H9 (cell line): Measurements from ENCODE around the gene HECW1. TPM values are rescaled to one million over a fixed set of nuclear protein-coding genes. Genes with fewer than 3 reads are reported as not detected.

Experiments
- DNase-seq: peaks from one replicate; pipeline ENCODE4 v3.0.0-alpha.2; 2017
- H2AFZ ChIP-seq: one replicate; pipeline ENCODE4 v1.6.1; 2013; ENCODE audit warnings: mild to moderate bottlenecking, low read length, control low read depth, moderate library complexity
- H2AK5ac ChIP-seq: 2 replicates; pipeline ENCODE4 v1.6.1; 2013; ENCODE audit warnings: low read length, control low read depth, mixed read lengths; ENCODE audit not compliant: insufficient read length
- H2BK120ac ChIP-seq: one replicate; pipeline ENCODE4 v1.6.1; 2013; ENCODE audit warnings: low read depth, mild to moderate bottlenecking, low read length, control low read depth, inconsistent platforms; ENCODE audit not compliant: poor library complexity, severe bottlenecking
- H2BK12ac ChIP-seq: 2 replicates; pipeline ENCODE4 v1.6.1; 2013; ENCODE audit warnings: low read length, control low read depth, mixed read lengths, low read depth; ENCODE audit not compliant: insufficient read length
- H2BK15ac ChIP-seq: 2 replicates; pipeline ENCODE4 v1.6.1; 2013; ENCODE audit warnings: low read depth, low read length, control low read depth
- H2BK20ac ChIP-seq: one replicate; pipeline ENCODE4 v1.6.1; 2013; ENCODE audit warnings: low read depth, mild to moderate bottlenecking, low read length, control low read depth, inconsistent platforms; ENCODE audit not compliant: poor library complexity, severe bottlenecking
- H2BK5ac ChIP-seq: 2 replicates; pipeline ENCODE4 v1.6.1; 2013; ENCODE audit warnings: low read length, control low read depth, mixed read lengths; ENCODE audit not compliant: insufficient read length
- H3K14ac ChIP-seq: 2 replicates; pipeline ENCODE4 v1.6.1; 2013; ENCODE audit warnings: low read length, control low read depth; ENCODE audit not compliant: insufficient read depth
- H3K18ac ChIP-seq: 2 replicates; pipeline ENCODE4 v1.6.1; 2013; ENCODE audit warnings: low read depth, mild to moderate bottlenecking, mixed read lengths, low read length, control low read depth; ENCODE audit not compliant: insufficient read length
- H3K23ac ChIP-seq: 2 replicates; pipeline ENCODE4 v1.6.1; 2013; ENCODE audit warnings: low read length, control low read depth, mixed read lengths, low read depth; ENCODE audit not compliant: insufficient read length
- H3K23me2 ChIP-seq: 2 replicates; pipeline ENCODE4 v1.6.1; 2013; ENCODE audit warnings: low read depth, mild to moderate bottlenecking, mixed read lengths, low read length, control low read depth; ENCODE audit not compliant: insufficient read length, poor library complexity, severe bottlenecking
- H3K27ac ChIP-seq: 2 replicates; pipeline ENCODE4 v1.5.1; 2013; ENCODE audit warnings: low read length, control low read depth, mixed read lengths, low read depth; ENCODE audit not compliant: insufficient read length
- H3K27me3 ChIP-seq: 2 replicates; pipeline ENCODE4 v1.6.1; 2013; ENCODE audit warnings: low read length, control low read depth, inconsistent platforms; ENCODE audit not compliant: insufficient read depth
- H3K4ac ChIP-seq: 2 replicates; pipeline ENCODE4 v1.6.1; 2013; ENCODE audit warnings: low read depth, mild to moderate bottlenecking, control low read depth, inconsistent platforms, low read length, moderate library complexity
- H3K4me1 ChIP-seq: 2 replicates; pipeline ENCODE4 v1.6.1; 2013; ENCODE audit warnings: low read length, control low read depth, inconsistent platforms; ENCODE audit not compliant: insufficient read depth
- H3K4me2 ChIP-seq: 2 replicates; pipeline ENCODE4 v1.6.1; 2013; ENCODE audit warnings: low read length, control low read depth, mixed read lengths; ENCODE audit not compliant: insufficient read length, insufficient read depth
- H3K56ac ChIP-seq: 2 replicates; pipeline ENCODE4 v1.6.1; 2013; ENCODE audit warnings: low read depth, mild to moderate bottlenecking, mixed read lengths, low read length, control low read depth; ENCODE audit not compliant: insufficient read length
- H3K79me1 ChIP-seq: 2 replicates; pipeline ENCODE4 v1.6.1; 2013; ENCODE audit warnings: low read depth, mild to moderate bottlenecking, moderate library complexity, low read length, control low read depth, inconsistent platforms; ENCODE audit not compliant: insufficient read depth, poor library complexity, severe bottlenecking
- H3K79me2 ChIP-seq: 2 replicates; pipeline ENCODE4 v1.6.1; 2013; ENCODE audit warnings: low read length, control low read depth, inconsistent platforms; ENCODE audit not compliant: insufficient read depth
- H3K9ac ChIP-seq: 2 replicates; pipeline ENCODE4 v1.6.1; 2013; ENCODE audit warnings: low read length, control low read depth, mixed read lengths; ENCODE audit not compliant: insufficient read length; ENCODE audit errors: extremely low read depth
- H3K9me3 ChIP-seq: one replicate; pipeline ENCODE4 v1.6.1; 2013; ENCODE audit warnings: low read depth, low read length, inconsistent platforms; ENCODE audit not compliant: control insufficient read depth
- H3T11ph ChIP-seq: one replicate; pipeline ENCODE4 v1.6.1; 2013; ENCODE audit warnings: mild to moderate bottlenecking, low read length, control low read depth, inconsistent platforms
- H4K20me1 ChIP-seq: one replicate; pipeline ENCODE4 v1.6.1; 2013; ENCODE audit not compliant: control insufficient read depth, insufficient read length, insufficient read depth
- H4K5ac ChIP-seq: 2 replicates; pipeline ENCODE4 v1.6.1; 2013; ENCODE audit warnings: low read depth, mild to moderate bottlenecking, mixed read lengths, low read length, control low read depth; ENCODE audit not compliant: insufficient read length
- H4K8ac ChIP-seq: replicated peaks from 2 replicates; pipeline ENCODE4 v1.6.1; 2013; ENCODE audit warnings: low read length, control low read depth, mixed read lengths, low read depth; ENCODE audit not compliant: insufficient read length
- H4K91ac ChIP-seq: 2 replicates; pipeline ENCODE4 v1.6.1; 2013; ENCODE audit warnings: low read depth, mild to moderate bottlenecking, moderate library complexity, mixed read lengths, low read length, control low read depth; ENCODE audit not compliant: insufficient read length
- H3K27ac Mint-ChIP-seq, 3 experiments: 2 replicates in 2 of 3; 3 replicates in 1 of 3; pipeline ENCODE4 v1.8.0; 2020 to 2021; ENCODE audit warnings: mixed read lengths in 3 of 3, mild to moderate bottlenecking in 1 of 3, moderate library complexity in 1 of 3
- H3K27me3 Mint-ChIP-seq: 2 replicates; pipeline ENCODE4 v1.8.0; 2021; ENCODE audit warnings: low read depth, mild to moderate bottlenecking, moderate library complexity, mixed read lengths
- H3K36me3 Mint-ChIP-seq, 3 experiments: 2 replicates in 2 of 3; 3 replicates in 1 of 3; pipeline ENCODE4 v1.8.0; 2020 to 2021; ENCODE audit warnings: low read depth in 3 of 3, mixed read lengths in 3 of 3; ENCODE audit not compliant: insufficient read depth in 1 of 3
- H3K4me1 Mint-ChIP-seq, 2 experiments: 2 replicates each; pipeline ENCODE4 v1.8.0; 2020; ENCODE audit warnings: mixed read lengths in 2 of 2
- H3K4me3 Mint-ChIP-seq, 2 experiments: 2 replicates in 1 of 2; 3 replicates in 1 of 2; pipeline ENCODE4 v1.8.0; 2020 to 2021; ENCODE audit warnings: mild to moderate bottlenecking in 2 of 2, mixed read lengths in 2 of 2, moderate library complexity in 1 of 2
- H3K9me3 Mint-ChIP-seq, 2 experiments: 2 replicates in 1 of 2; 3 replicates in 1 of 2; pipeline ENCODE4 v1.8.0; 2020; ENCODE audit warnings: mild to moderate bottlenecking in 2 of 2, mixed read lengths in 2 of 2, moderate library complexity in 1 of 2
- WGBS: extraction: QIAGEN DNeasy Blood & Tissue Kit; methylation state at CpG from one replicate; pipeline ENCODE4 v1.1.7; 2013; ENCODE audit warnings: missing lambda C conversion rate, low lambda C conversion rate, mixed read lengths; ENCODE audit not compliant: insufficient read length; ENCODE audit errors: extremely low coverage; 5-methylcytosine and 5-hydroxymethylcytosine counted together
- total RNA-seq: library from RNA; stranded (reverse); gene quantifications from 2 replicates; pipeline ENCODE4 v1.2.1, GENCODE V29; 2021
- TF ChIP-seq, protein P1 (sequence below): fragments of 200-600 bp; sonication (generic); conservative IDR thresholded peaks from 3 replicates; pipeline ENCODE4 v1.8.0; 2021; ENCODE audit warnings: antibody characterized with exemption, mild to moderate bottlenecking

Gene HECW1
- total RNA-seq, 1 experiment from 2014 or later, result 5.0 TPM

DNA sequence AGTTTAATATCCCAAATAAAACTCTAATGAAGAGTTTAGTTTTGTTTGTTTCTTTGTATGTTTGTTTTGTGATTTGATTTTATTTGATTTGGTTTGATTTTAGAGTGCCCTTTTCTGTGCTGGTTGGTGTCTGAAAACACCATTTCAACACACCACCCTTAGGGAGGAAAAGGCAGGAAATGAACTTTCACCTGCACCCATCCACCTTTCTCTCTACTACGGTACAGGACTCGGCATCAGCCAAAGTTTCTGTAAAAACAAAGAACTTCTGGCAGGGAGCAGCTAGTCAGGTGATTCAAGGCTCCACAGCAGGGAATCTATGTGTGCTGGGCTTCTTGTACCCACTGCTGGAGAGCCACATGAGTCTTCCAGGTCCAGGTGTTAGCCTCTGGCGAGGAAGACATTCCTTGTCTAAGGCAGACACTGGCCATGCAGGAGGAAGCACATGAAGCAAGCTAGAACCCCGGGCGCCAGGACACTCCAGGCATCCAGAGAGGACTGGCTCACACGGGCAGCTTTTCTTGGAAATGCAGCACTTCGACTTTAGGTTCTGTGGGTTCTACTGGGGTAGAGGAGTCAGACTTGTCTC, 448.4 kb downstream of the HECW1 start:
- H3K14ac ChIP-seq, result no peak overlapping the region
- H4K20me1 ChIP-seq, result no peaks in the 10 kb centered on the region
- H3K23ac ChIP-seq, result no peak overlapping the region
- H3K27me3 Mint-ChIP-seq, result peaks cover 2% of the 10 kb centered on the region; the same call in 1 of the 2 replicates
- H3K79me2 ChIP-seq, result no peaks in the 10 kb centered on the region
- no peak overlapping the region for H2BK20ac ChIP-seq
- H3K4me2 ChIP-seq, result no peak overlapping the region
- H3T11ph ChIP-seq, result no peak overlapping the region
- no peaks in the 10 kb centered on the region for H3K27me3 ChIP-seq
- H2BK15ac ChIP-seq, result no peak overlapping the region
- no peaks in the 10 kb centered on the region; the same call in 1 of the 2 replicates for H3K4me1 ChIP-seq
- H3K9me3 Mint-ChIP-seq, result no peaks in the 10 kb centered on the region
- no peak overlapping the region for H3K9ac ChIP-seq
- no peaks in the 10 kb centered on the region for H3K9me3 ChIP-seq
- TF ChIP-seq, protein P1, sequence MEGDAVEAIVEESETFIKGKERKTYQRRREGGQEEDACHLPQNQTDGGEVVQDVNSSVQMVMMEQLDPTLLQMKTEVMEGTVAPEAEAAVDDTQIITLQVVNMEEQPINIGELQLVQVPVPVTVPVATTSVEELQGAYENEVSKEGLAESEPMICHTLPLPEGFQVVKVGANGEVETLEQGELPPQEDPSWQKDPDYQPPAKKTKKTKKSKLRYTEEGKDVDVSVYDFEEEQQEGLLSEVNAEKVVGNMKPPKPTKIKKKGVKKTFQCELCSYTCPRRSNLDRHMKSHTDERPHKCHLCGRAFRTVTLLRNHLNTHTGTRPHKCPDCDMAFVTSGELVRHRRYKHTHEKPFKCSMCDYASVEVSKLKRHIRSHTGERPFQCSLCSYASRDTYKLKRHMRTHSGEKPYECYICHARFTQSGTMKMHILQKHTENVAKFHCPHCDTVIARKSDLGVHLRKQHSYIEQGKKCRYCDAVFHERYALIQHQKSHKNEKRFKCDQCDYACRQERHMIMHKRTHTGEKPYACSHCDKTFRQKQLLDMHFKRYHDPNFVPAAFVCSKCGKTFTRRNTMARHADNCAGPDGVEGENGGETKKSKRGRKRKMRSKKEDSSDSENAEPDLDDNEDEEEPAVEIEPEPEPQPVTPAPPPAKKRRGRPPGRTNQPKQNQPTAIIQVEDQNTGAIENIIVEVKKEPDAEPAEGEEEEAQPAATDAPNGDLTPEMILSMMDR, result no peak
- no peak overlapping the region for H3K56ac ChIP-seq
- H2BK5ac ChIP-seq, result no peak overlapping the region
- no peaks in the 10 kb centered on the region for H3K36me3 Mint-ChIP-seq
- H3K27ac Mint-ChIP-seq, result 0 out of 7 replicates have a peak overlapping the region, but pooled peaks of 1 of the 3 experiments have one; percentile 65
- H3K18ac ChIP-seq, result no peak overlapping the region
- no peak overlapping the region for H4K91ac ChIP-seq
- peaks cover 6 to 13% of the 10 kb centered on the region in 2 experiments for H3K4me1 Mint-ChIP-seq
- H4K5ac ChIP-seq, result no peak overlapping the region
- H3K23me2 ChIP-seq, result no peaks in the 10 kb centered on the region
- no peak overlapping the region for H3K4ac ChIP-seq
- DNase-seq, result no peak
- no peak overlapping the region for H3K4me3 Mint-ChIP-seq
- H2AK5ac ChIP-seq, result no peak overlapping the region
- H4K8ac ChIP-seq, result no peak overlapping the region
- no CpG with 5 or more reads among the region's 7 CpGs for WGBS
- H2AFZ ChIP-seq, result no peak overlapping the region
- no peak overlapping the region for H2BK120ac ChIP-seq
- no peaks in the 10 kb centered on the region for H3K79me1 ChIP-seq
- H2BK12ac ChIP-seq, result no peak overlapping the region
- H3K27ac ChIP-seq, result no peak overlapping the region
